OCI-LY1 (cell line): ENCODE data around the gene AGAP3.

Experiments used
- EZH2 ChIP-seq: fragments of 200-600 bp; sonication (generic), shearing (Covaris generic); IDR thresholded peaks from 2 replicates; pipeline ENCODE4 v1.8.0; 2017; ENCODE audit warnings: borderline replicate concordance, mixed run types, mild to moderate bottlenecking, antibody characterized with exemption, low read length, moderate library complexity, mixed read lengths
- TF ChIP-seq, protein P1 (sequence below): fragments of 200-600 bp; sonication (generic), shearing (Covaris generic); IDR thresholded peaks from 2 replicates; pipeline ENCODE4 v1.5.1; 2017; ENCODE audit warnings: mild to moderate bottlenecking, antibody characterized with exemption, low read length, moderate library complexity, mixed read lengths

DNA sequence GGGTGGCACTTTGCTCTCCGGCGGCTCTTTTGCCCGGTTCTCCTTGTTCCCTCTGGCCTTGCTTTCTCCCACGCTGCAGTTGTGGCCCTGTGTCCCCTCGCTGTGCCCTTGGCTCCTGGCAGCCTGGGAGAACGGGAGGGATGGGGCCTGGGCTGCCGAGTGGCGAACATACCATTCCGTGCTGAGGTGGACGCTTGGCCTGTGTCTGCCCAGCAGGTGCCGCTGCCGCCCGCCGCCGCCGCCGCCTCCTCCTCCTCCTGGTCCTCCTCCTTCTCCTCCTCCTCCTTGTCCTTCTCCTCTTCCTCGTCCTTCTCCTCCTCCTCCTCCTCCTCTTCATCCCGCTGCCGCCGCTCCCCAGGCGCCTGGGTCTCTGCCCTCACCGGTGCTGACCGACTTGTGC is 36.0 kb downstream of the AGAP3 start:
- TF ChIP-seq, protein P1, sequence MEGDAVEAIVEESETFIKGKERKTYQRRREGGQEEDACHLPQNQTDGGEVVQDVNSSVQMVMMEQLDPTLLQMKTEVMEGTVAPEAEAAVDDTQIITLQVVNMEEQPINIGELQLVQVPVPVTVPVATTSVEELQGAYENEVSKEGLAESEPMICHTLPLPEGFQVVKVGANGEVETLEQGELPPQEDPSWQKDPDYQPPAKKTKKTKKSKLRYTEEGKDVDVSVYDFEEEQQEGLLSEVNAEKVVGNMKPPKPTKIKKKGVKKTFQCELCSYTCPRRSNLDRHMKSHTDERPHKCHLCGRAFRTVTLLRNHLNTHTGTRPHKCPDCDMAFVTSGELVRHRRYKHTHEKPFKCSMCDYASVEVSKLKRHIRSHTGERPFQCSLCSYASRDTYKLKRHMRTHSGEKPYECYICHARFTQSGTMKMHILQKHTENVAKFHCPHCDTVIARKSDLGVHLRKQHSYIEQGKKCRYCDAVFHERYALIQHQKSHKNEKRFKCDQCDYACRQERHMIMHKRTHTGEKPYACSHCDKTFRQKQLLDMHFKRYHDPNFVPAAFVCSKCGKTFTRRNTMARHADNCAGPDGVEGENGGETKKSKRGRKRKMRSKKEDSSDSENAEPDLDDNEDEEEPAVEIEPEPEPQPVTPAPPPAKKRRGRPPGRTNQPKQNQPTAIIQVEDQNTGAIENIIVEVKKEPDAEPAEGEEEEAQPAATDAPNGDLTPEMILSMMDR = no peak
- no peak for TF ChIP-seq EZH2
